Hepatocyte (in vitro differentiated cells): ENCODE results near the gene AGBL4.

Source experiments
- CTCF ChIP-seq: fragments of 200-600 bp; sonication (generic); IDR thresholded peaks from 2 replicates; pipeline ENCODE4 v1.5.1; 2016; ENCODE audit warnings: antibody characterized with exemption, mild to moderate bottlenecking; ENCODE audit not compliant: poor library complexity
- EZH2 ChIP-seq: fragments of 200-600 bp; sonication (generic); IDR thresholded peaks from 2 replicates; pipeline ENCODE4 v1.6.1; 2016; ENCODE audit warnings: antibody characterized with exemption, mild to moderate bottlenecking, borderline replicate concordance
- EZH2phosphoT487 ChIP-seq: fragments of 200-600 bp; sonication (generic); IDR thresholded peaks from one replicate; pipeline ENCODE4 v1.6.1; 2018; ENCODE audit warnings: antibody characterized with exemption, mild to moderate bottlenecking, low read depth, moderate library complexity; ENCODE audit not compliant: unreplicated experiment, severe bottlenecking

- peak; percentile 19 for TF ChIP-seq CTCF
- TF ChIP-seq EZH2: no peak
- TF ChIP-seq EZH2phosphoT487: no peak
Observed at GRCh38 chr1:48673332-48674105, 1350.2 kb downstream of the AGBL4 start.
